ENCODE measurements around the gene PSMD5. TPM values are rescaled to one million over a fixed set of nuclear protein-coding genes. Genes with fewer than 3 reads are reported as not detected.

Gene PSMD5
- total and polyA plus RNA-seq, 10 of the 15 experiments (the other 5 are each of a cell fraction or from before 2014, with no cell fraction given): 8.8 to 47.7 (median 25.1) TPM

DNA sequence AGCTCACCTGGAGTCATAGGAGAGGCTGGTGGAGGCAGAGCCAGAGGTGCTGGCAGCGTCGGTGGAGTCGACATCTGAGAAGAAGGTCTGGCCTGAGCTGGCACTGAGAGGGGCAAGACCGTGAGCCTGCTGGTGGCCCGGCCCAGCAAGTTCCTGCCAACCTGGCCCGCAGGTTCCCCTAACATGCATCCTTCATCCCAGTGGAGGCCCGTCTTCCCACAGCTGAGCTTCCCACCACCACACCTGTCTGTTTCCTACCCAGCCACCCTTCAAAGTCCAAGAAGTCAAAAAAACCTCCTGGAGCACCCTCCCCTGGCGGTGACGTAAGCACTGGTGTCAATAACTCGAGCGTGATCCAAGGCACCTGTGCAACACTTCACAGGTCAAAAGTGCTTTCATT lies 17.4 kb upstream of the PSMD5 start (continued):
- TF ChIP-seq, protein P1, sequence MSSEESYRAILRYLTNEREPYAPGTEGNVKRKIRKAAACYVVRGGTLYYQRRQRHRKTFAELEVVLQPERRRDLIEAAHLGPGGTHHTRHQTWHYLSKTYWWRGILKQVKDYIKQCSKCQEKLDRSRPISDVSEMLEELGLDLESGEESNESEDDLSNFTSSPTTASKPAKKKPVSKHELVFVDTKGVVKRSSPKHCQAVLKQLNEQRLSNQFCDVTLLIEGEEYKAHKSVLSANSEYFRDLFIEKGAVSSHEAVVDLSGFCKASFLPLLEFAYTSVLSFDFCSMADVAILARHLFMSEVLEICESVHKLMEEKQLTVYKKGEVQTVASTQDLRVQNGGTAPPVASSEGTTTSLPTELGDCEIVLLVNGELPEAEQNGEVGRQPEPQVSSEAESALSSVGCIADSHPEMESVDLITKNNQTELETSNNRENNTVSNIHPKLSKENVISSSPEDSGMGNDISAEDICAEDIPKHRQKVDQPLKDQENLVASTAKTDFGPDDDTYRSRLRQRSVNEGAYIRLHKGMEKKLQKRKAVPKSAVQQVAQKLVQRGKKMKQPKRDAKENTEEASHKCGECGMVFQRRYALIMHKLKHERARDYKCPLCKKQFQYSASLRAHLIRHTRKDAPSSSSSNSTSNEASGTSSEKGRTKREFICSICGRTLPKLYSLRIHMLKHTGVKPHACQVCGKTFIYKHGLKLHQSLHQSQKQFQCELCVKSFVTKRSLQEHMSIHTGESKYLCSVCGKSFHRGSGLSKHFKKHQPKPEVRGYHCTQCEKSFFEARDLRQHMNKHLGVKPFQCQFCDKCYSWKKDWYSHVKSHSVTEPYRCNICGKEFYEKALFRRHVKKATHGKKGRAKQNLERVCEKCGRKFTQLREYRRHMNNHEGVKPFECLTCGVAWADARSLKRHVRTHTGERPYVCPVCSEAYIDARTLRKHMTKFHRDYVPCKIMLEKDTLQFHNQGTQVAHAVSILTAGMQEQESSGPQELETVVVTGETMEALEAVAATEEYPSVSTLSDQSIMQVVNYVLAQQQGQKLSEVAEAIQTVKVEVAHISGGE (CRISPR knock-in tag; IDR thresholded peaks at IDR 0.05): no peak

DNA sequence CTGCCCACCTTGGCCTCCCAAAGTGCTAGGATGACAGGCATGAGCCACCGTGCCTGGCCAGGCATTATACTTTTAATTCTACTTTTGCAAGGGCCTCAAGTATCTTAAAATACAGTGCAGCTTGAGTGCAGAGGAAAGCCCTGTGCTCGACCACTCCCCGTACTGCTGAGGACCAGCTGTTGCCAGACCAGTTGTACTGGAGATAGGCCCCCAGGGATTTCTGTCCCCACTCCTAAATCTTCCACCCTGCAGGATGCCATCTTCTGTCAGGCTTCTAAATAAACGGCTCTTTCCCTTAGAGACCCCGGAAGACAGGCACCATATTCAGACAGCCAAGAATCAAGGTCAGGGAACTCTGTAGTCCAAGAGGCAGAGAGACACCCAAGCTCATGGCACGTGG lies 16.6 kb upstream of the PSMD5 start:
- CTCF ChIA-PET: interaction anchor here (0.6 to 0.8 kb wide), 2 partner anchors 54 to 76 kb away, joined by 3 read pairs; no protein-coding TSS in a partner anchor
- H3K9ac ChIP-seq (ENCODE audit: control insufficient read depth, insufficient read depth, low read length): no peak overlapping the region

More for the DNA sequence above, 16.6 kb upstream of the PSMD5 start:
- SMC1A ChIA-PET (ENCODE audit: uncharacterized antibody, unreplicated experiment): interaction anchor here (1.0 kb wide), 1 partner anchor 14 kb away, joined by 3 read pairs; no protein-coding TSS in a partner anchor
- RAD21 ChIA-PET (ENCODE audit: unreplicated experiment): no interaction called here
- Histone ChIP-seq H3K9me3 (replicated peaks; ENCODE audit: control insufficient read depth, insufficient read depth, low read length) (no peaks in the 10 kb centered on the region), H3K4me2 (ENCODE audit: control insufficient read depth, insufficient read depth) (no peak overlapping the region), H3K4me3 (no peak overlapping the region), H3K27ac (ENCODE audit: control insufficient read depth, insufficient read depth) (no peak overlapping the region), H2AFZ (ENCODE audit: control insufficient read depth, low read depth, low read length) (no peak overlapping the region), H3K4me1 (ENCODE audit: control insufficient read depth, insufficient read depth, low read length) (no peaks in the 10 kb centered on the region), H3K36me3 (ENCODE audit: control insufficient read depth in 2 of 2, insufficient read depth in 2 of 2, low read length in 1 of 2) (peaks cover 35 to 52% of the 10 kb centered on the region in 2 experiments), H3K79me2 (ENCODE audit: control insufficient read depth, insufficient read depth, low read length) (no peaks in the 10 kb centered on the region), H4K20me1 (ENCODE audit: control insufficient read depth, insufficient read depth) (no peaks in the 10 kb centered on the region), H3K27me3 (replicated peaks in 1 of 2; ENCODE audit: control insufficient read depth in 2 of 2, insufficient read depth in 2 of 2, low read length in 1 of 2) (no peaks in the 10 kb centered on the region)
- no peak for DNase-seq (ENCODE audit: low read depth, low spot score)
- ATAC-seq: no peak
- POLR2A ChIA-PET: interaction anchor here (0.6 kb wide), 1 partner anchor 24 kb away, joined by 4 read pairs; no protein-coding TSS in a partner anchor
- FAIRE-seq: no peak
- intact Hi-C loops (cut with micrococcal nuclease; ENCODE audit: unreplicated experiment): no loop called here
- TF ChIP-seq SPI1 (IDR thresholded peaks at IDR 0.05; ENCODE audit: borderline replicate concordance, insufficient read depth, low read depth, low read length) (no peak), MTA2 (IDR thresholded peaks at IDR 0.05; ENCODE audit: low read depth) (no peak), TCF7 (IDR thresholded peaks at IDR 0.05; ENCODE audit: borderline replicate concordance) (no peak), TAF1 (IDR thresholded peaks at IDR 0.05; ENCODE audit: borderline replicate concordance, low read depth, low read length) (no peak), ZNF217 (IDR thresholded peaks at IDR 0.05) (no peak)
- in situ Hi-C loops (cut with MboI): no loop called here
- 87% methylated on average over 6 of the region's 6 CpGs for WGBS (ENCODE audit: insufficient coverage, insufficient replicate concordance, low lambda C conversion rate, missing lambda C conversion rate)
- no TSS peak for BruUV-seq (replicated peaks)

All from GM12878 (cell line).